Stimulated activated effector memory CD8-positive, alpha-beta T cell treated with anti-CD3 and anti-CD28 coated beads, Interleukin-12 subunit alpha, Interleukin-12 subunit beta, amount 100 ng/mL, for 72 hours (primary cell): ENCODE results near the gene ARHGEF16.
A peak's percentile ranks its signal among the peaks of the same experiment; 100 is the strongest.

Experiments used
- ATAC-seq: fragments of 150-1000 bp; cut with Tn5 transposase; 2 replicates; pipeline ENCODE4 v1.10.0; 2021
- DNase-seq, 2 donors: peaks; one replicate each; pipeline ENCODE4 v3.0.0; 2021 to 2022; ENCODE audit warnings: low spot score in 2 of 2
- H3K27ac Mint-ChIP-seq: one replicate; pipeline ENCODE4 v1.8.0; 2022; ENCODE audit warnings: mild to moderate bottlenecking, mixed read lengths
- H3K36me3 Mint-ChIP-seq: one replicate; pipeline ENCODE4 v1.8.0; 2022; ENCODE audit warnings: mild to moderate bottlenecking, mixed read lengths
- H3K4me1 Mint-ChIP-seq: one replicate; pipeline ENCODE4 v1.8.0; 2022; ENCODE audit warnings: mixed read lengths
- H3K4me3 Mint-ChIP-seq: one replicate; pipeline ENCODE4 v1.8.0; 2022; ENCODE audit warnings: mild to moderate bottlenecking, mixed read lengths
- H3K9me3 Mint-ChIP-seq: one replicate; pipeline ENCODE4 v1.8.0; 2022; ENCODE audit warnings: mixed read lengths

Gene ARHGEF16

GRCh38 chr1:3430406-3430805, 24.1 kb upstream of the ARHGEF16 start:
- ATAC-seq (no peak), DNase-seq (no peak)
- no peaks in the 10 kb centered on the region for H3K9me3 Mint-ChIP-seq
- H3K4me3 Mint-ChIP-seq: no peak overlapping the region
- H3K4me1 Mint-ChIP-seq: no peaks in the 10 kb centered on the region
- H3K27ac Mint-ChIP-seq: no peak overlapping the region
- peaks cover 5% of the 10 kb centered on the region for H3K36me3 Mint-ChIP-seq

DNA sequence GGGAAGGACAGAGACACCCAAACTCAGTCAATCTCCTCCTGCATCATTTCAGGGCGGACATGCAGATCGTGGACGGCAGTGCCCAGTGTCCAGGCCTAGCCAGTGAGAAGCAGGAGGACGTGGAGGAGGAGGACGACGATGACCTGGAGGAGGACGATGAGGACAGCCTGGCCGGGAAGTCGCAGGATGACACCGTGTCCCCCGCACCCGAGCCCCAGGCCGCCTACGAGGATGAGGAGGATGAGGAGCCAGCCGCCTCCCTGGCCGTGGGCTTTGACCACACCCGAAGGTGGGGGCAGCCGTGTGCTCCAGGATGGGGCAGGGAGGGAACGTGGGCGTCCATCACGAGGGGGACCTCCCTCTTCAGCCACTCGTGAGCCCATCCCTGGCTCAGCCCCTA, 23.6 kb upstream of the ARHGEF16 start:
- Mint-ChIP-seq H3K4me1 (no peaks in the 10 kb centered on the region), H3K9me3 (no peaks in the 10 kb centered on the region), H3K4me3 (no peak overlapping the region), H3K36me3 (peaks cover 5% of the 10 kb centered on the region), H3K27ac (no peak overlapping the region)
- DNase-seq (no peak), ATAC-seq (no peak)

GRCh38 chr1:3431266-3431665, 23.2 kb upstream of the ARHGEF16 start:
- Mint-ChIP-seq H3K4me3 (no peak overlapping the region), H3K4me1 (no peaks in the 10 kb centered on the region), H3K9me3 (no peaks in the 10 kb centered on the region), H3K27ac (no peak overlapping the region), H3K36me3 (peaks cover 5% of the 10 kb centered on the region)
- DNase-seq: no peak
- peak; percentile 36 for ATAC-seq

- no peaks in the 10 kb centered on the region for H3K4me1 Mint-ChIP-seq
- H3K27ac Mint-ChIP-seq: no peak overlapping the region
- no peaks in the 10 kb centered on the region for H3K9me3 Mint-ChIP-seq
- H3K36me3 Mint-ChIP-seq: peaks cover 5% of the 10 kb centered on the region
- DNase-seq: no peak
- no peak overlapping the region for H3K4me3 Mint-ChIP-seq
- ATAC-seq: no peak
These were observed 22.8 kb upstream of the ARHGEF16 start for GRCh38 chr1:3431686-3432085.

- H3K4me1 Mint-ChIP-seq: no peaks in the 10 kb centered on the region
- H3K9me3 Mint-ChIP-seq: no peaks in the 10 kb centered on the region
- ATAC-seq (no peak), DNase-seq (no peak)
- no peak overlapping the region for H3K4me3 Mint-ChIP-seq
- H3K27ac Mint-ChIP-seq: no peak overlapping the region
- peaks cover 5% of the 10 kb centered on the region for H3K36me3 Mint-ChIP-seq
These were observed 22.2 kb upstream of the ARHGEF16 start for GRCh38 chr1:3432306-3432705.

GRCh38 chr1:3433076-3433475, 21.4 kb upstream of the ARHGEF16 start:
- ATAC-seq (no peak), DNase-seq (no peak)
- Mint-ChIP-seq H3K27ac (no peak overlapping the region), H3K4me1 (no peaks in the 10 kb centered on the region), H3K36me3 (peaks cover 5% of the 10 kb centered on the region), H3K4me3 (no peak overlapping the region), H3K9me3 (no peaks in the 10 kb centered on the region)

DNA sequence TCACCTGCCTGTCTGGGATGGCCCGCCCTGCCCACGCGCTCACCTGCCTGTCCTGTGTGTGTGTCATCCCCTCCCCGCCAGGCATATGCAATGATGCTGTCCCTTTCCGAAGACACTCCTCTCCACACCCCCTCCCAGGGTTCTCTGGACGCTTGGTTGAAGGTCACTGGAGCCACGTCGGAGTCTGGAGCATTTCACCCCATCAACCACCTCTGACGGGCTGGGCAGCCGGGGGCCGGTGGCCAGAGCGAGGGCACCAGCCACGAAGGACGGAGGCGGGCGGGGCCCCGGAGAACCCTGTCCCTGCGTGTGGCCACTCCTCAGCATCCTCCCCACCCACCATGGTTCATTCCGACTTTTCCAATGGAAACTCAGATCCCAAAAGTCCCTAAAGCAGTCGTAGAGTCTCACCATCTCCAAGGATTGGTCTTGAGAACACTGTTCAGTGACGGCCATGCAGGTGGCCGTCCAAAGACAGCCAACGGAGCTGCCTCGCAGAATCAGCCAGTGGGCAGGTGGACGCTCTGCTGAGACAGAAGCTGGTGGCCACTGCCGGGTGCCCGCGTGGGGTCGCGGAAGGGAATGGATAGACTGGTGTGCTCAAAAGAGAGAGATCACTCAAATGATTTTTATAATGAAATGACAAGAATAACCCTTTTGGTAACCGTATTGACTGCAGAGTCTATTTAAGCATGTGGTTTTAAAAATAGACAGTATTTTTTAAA, 20.7 kb upstream of the ARHGEF16 start:
- DNase-seq (no peak), ATAC-seq (no peak)
- Mint-ChIP-seq H3K36me3 (peaks cover 5% of the 10 kb centered on the region), H3K9me3 (no peaks in the 10 kb centered on the region), H3K27ac (no peak overlapping the region), H3K4me1 (no peaks in the 10 kb centered on the region), H3K4me3 (no peak overlapping the region)

GRCh38 chr1:3434406-3435110, 19.9 kb upstream of the ARHGEF16 start:
- Mint-ChIP-seq H3K27ac (no peak overlapping the region), H3K36me3 (peaks cover 5% of the 10 kb centered on the region), H3K4me1 (no peaks in the 10 kb centered on the region), H3K4me3 (no peak overlapping the region), H3K9me3 (no peaks in the 10 kb centered on the region)
- DNase-seq (no peak), ATAC-seq (no peak)

DNA sequence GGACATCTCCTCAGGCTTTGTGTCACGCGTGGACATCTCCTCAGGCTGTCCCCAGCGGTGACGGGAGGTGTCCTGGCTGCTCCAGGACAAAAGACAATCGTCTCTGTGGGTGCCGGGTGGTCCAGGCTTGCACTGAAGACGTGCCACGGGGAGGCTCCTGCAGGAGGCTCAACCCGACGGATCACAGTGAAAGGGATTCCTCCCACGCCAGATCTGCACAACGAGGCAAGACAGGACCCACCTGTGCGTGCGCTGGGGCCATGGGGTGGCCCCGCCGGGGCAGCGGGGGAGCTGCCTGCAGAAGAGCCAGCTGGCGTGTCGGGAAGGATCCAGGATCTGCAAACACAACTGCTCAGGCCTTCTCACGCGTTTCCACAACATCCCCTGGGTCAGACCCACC, 18.8 kb upstream of the ARHGEF16 start:
- peaks cover 5% of the 10 kb centered on the region for H3K36me3 Mint-ChIP-seq
- H3K9me3 Mint-ChIP-seq: no peaks in the 10 kb centered on the region
- ATAC-seq (no peak), DNase-seq (no peak)
- H3K4me1 Mint-ChIP-seq: no peaks in the 10 kb centered on the region
- no peak overlapping the region for H3K4me3 Mint-ChIP-seq
- no peak overlapping the region for H3K27ac Mint-ChIP-seq

DNA sequence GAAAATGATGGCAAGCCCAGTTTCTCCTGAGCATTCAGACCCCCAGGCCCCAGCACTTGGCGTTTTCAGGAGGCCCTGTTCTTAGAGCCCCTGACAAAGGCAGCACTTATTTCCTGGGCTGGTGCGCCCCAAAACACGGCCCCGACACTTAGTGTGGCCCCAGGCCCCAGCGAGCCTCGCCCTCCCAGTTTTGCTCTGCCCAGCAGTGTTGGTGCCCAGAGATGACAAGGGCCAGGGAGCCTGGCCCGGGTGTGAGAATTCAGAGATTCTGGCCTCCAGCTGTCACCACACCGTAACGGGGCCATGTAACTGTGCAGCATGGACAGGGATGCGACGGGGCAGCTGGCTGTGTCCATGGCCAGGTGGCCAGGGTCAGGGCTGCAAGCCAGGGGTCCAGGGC, 18.0 kb upstream of the ARHGEF16 start:
- no peaks in the 10 kb centered on the region for H3K4me1 Mint-ChIP-seq

DNA sequence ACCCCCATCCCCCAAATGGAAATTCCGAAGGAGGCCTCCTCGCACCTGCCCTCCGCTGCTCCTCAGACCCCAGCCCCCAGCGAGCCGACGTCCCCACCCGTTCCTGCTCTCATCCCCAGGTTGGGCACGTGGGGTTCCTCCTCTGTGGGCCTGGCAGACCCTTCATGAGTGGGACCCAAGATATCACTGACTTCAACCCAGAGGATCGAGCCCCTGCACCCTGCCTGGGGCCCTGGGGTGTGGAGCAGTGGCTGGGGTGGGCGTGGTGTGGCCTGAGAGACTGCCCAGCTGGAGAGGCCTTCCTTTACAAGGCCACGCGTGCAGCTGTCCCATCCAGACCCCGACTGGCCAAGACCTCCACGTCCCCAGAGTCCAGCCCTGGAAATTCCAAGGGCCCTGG, 17.6 kb upstream of the ARHGEF16 start:
- Mint-ChIP-seq H3K27ac (no peak overlapping the region), H3K9me3 (no peaks in the 10 kb centered on the region), H3K36me3 (no peaks in the 10 kb centered on the region), H3K4me3 (no peak overlapping the region), H3K4me1 (no peaks in the 10 kb centered on the region)
- DNase-seq (no peak), ATAC-seq (no peak)

More for the DNA sequence above, 18.0 kb upstream of the ARHGEF16 start:
- Mint-ChIP-seq H3K36me3 (peaks cover 4% of the 10 kb centered on the region), H3K4me3 (no peak overlapping the region), H3K27ac (no peak overlapping the region), H3K9me3 (no peaks in the 10 kb centered on the region)
- DNase-seq (no peak), ATAC-seq (no peak)

DNA sequence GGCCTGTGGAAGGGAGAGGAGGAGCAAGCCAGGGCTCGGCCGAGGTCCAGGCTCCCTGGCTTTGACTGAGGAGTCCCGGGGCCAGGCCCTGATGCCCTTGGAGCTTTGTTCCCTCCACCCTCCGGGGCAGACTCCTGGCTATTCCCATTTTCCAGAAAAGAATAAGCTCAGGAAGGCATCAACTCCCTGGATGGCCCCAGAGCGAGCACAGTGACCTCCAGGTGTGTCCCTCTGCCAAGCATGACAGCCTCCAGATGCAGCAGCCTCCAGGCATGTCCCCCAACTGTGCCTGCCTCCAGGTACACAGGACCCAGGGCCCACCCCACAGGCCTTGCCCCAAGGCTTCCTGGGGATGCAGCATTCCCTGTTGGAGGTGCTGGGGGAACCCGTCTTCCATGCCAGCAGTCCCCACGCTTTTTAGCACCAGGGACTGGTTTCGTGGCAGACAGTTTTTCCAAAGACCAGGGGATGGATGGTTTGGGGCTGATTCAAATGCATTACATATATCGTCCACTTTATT, 15.7 kb upstream of the ARHGEF16 start:
- H3K9me3 Mint-ChIP-seq: no peaks in the 10 kb centered on the region
- H3K27ac Mint-ChIP-seq: no peak overlapping the region
- DNase-seq (no peak), ATAC-seq (no peak)
- H3K4me3 Mint-ChIP-seq: no peak overlapping the region
- no peaks in the 10 kb centered on the region for H3K4me1 Mint-ChIP-seq
- no peaks in the 10 kb centered on the region for H3K36me3 Mint-ChIP-seq

DNA sequence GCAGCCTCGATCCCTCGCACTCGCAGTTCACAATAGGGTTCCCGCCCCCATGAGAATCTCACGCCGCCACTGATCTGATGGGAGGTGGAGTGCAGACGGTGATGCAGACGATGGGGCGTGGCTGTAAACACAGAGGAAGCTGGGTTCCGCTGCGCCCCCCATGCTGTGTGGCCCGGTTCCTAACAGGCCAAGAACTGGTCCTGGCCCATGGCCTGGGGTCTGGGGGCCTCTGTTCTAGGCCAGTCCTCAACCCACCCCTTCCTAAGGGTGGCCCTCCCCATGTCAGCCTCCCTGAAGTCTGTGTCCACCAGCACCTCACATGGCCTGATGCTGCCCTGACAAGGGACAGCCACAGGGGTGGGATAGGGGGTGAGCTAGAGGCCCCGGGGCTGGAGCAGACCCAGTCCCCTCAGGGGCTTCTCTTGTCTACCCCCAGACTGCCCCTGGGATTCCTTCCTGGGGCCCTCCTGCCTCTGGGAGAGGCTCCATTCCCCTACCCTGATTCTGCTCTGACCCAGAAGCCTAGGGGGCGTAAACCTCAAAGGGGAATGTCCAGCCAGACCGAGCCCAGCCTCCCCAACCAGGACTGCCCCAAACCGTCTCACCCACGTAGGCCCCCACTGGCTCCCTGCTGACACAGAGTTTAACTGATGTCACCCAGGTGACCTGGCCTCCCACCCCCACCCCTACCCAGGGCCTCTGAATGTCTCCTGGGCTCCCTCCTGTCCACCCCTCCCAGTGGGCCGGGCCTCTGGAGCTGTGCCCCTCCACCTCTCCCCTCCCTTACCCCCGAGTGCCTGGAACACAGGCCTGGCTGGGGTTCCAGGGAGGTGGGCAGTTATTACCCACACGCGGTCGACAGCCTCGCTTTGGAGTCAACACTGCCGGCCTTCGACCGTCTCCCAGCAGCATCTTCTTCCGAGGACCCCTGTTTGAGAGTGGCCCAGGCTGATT, 14.8 kb upstream of the ARHGEF16 start:
- no peak overlapping the region for H3K27ac Mint-ChIP-seq
- ATAC-seq (no peak), DNase-seq (no peak)
- H3K4me3 Mint-ChIP-seq: no peak overlapping the region
- no peaks in the 10 kb centered on the region for H3K4me1 Mint-ChIP-seq
- H3K36me3 Mint-ChIP-seq: no peaks in the 10 kb centered on the region
- no peaks in the 10 kb centered on the region for H3K9me3 Mint-ChIP-seq

GRCh38 chr1:3440300-3440681, 14.2 kb upstream of the ARHGEF16 start:
- no peak for ATAC-seq
- H3K4me3 Mint-ChIP-seq: no peak overlapping the region
- H3K4me1 Mint-ChIP-seq: no peaks in the 10 kb centered on the region
- H3K27ac Mint-ChIP-seq: no peak overlapping the region
- no peaks in the 10 kb centered on the region for H3K36me3 Mint-ChIP-seq
- DNase-seq: no peak
- no peaks in the 10 kb centered on the region for H3K9me3 Mint-ChIP-seq

DNA sequence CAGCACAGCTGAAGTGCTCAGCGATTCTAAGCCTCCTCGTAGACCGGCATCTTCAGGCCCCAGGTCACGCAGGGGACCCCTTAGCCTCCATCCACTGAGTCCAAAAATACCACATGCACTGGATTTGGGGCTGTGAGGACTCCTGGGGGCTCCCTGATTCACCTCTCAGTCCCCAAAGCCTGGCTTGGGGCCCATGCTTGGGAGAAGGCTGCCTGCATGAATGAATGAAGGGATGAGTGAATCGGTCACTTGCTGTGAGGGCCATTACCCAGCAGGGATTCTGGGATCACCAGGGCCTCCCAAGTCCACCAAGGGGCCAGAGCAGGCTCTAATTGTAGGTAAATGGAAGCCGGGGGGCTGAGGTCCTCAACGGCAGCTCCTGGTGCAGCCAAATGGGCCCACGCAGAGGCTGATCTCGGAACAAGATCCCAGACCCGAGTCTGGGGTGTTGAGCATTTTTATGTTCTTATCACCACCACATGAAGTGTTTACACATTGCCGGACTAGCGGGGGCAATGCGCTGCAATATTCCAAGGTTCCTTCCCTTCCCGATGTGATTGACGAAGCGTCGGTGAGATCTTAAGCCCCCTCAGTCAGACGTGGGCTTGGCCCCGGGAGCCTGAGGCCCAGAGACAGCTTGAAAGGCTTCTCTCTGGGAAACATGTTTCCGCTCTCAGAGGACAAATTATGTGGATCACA, 13.6 kb upstream of the ARHGEF16 start:
- no peak overlapping the region for H3K4me3 Mint-ChIP-seq
- H3K9me3 Mint-ChIP-seq: no peaks in the 10 kb centered on the region
- no peaks in the 10 kb centered on the region for H3K36me3 Mint-ChIP-seq
- DNase-seq: no peak
- no peak overlapping the region for H3K27ac Mint-ChIP-seq
- no peak for ATAC-seq
- H3K4me1 Mint-ChIP-seq: no peaks in the 10 kb centered on the region
